Nucleus accumbens (tissue), 56 donors: ENCODE data around the gene KCNC1.

Experiments
- DNase-seq, 56 donors: peaks; one replicate each; lab custom pipeline; 2025; lab: John Stamatoyannopoulos, UW

Gene KCNC1

DNA sequence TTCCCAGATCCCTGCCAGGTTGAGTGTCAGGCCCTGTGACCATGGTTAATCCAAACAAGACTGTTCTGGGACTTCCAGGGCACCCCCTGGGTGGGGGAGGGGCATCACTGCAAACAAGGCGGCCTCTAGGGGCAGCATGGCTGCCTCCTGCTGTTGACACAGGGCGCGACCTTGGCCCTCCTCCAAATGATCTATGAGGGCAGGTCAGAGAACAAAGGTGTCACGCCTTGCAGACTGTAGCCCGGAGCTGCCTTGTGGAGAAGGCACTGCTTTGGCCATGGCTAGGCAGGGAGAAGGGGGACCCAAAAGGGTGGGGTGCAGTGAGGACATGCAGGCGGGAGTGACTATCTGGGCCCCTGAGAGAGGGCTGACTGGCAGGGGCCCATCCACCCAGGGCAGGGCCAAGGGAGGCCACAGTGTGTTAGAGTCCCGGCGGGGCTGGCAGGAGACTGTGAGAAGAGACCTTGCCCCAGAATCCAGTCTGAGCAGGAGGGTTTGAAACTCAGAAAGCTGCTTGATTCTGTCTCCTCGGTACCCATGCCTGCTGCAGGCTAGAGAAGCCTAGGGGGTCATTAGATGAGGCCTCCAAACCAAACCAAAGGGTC lies 35.6 kb downstream of the KCNC1 start:
- no peak for DNase-seq

- no peak for DNase-seq
These were observed 36.3 kb downstream of the KCNC1 start for GRCh38 chr11:17770917-17771316.

GRCh38 chr11:17771415-17771814 lies 36.8 kb downstream of the KCNC1 start:
- no peak for DNase-seq

DNA sequence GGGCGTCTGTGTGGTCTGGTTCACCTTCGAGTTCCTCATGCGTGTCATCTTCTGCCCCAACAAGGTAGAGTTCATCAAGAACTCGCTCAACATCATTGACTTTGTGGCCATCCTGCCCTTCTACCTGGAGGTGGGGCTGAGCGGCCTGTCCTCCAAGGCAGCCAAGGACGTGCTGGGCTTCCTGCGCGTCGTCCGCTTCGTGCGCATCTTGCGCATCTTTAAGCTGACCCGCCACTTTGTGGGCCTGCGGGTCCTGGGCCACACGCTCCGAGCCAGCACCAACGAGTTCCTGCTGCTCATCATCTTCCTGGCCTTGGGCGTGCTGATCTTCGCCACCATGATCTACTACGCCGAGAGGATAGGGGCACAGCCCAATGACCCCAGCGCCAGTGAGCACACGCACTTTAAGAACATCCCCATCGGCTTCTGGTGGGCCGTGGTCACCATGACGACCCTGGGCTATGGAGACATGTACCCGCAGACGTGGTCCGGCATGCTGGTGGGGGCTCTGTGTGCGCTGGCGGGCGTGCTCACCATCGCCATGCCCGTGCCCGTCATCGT lies 37.3 kb downstream of the KCNC1 start:
- DNase-seq: no peak

DNA sequence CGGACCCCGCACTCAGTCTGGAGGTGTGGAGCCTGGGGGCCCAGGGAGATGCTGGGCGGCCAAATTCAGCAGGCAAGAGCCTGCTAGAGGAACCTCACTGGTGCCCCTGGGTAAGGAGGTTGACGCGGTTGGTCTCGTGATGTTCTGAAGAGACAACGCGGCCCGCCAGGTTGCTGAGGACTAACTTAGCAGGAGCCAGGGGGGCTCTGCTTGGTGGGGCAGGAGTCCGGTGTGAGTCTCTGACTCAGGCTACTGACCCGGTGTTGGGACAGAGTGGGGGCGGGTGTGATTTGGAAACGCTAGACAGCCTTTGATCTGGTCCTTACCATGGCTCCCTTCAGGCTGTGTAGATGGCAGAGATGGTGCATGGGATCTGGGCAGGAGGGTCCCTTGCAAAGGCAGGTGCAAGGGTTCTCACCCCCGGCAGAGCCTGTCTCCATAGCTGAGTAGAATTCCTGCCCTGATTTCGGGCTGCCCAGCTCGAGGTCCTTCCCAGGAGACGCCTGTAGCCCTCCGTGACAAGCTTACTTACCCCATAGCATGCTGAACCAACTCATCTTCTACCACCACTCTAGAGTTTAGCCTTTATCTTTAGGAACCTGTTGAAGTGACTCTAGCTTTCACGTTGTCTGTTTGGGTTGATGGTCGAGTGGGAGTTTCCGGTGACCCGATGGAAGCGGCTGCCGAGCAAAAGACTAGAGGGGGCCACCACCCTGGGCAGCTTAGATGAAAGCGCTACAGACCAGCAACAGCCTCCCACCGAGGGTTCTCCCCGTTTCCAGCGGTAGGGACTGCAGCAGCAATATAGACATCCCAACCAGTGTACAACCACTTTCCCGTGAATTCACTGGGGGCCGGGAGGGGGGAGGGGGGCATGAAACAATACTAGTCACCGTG lies 38.4 kb downstream of the KCNC1 start:
- no peak for DNase-seq

- no peak for DNase-seq
These were observed 39.1 kb downstream of the KCNC1 start for GRCh38 chr11:17773674-17774073.

DNA sequence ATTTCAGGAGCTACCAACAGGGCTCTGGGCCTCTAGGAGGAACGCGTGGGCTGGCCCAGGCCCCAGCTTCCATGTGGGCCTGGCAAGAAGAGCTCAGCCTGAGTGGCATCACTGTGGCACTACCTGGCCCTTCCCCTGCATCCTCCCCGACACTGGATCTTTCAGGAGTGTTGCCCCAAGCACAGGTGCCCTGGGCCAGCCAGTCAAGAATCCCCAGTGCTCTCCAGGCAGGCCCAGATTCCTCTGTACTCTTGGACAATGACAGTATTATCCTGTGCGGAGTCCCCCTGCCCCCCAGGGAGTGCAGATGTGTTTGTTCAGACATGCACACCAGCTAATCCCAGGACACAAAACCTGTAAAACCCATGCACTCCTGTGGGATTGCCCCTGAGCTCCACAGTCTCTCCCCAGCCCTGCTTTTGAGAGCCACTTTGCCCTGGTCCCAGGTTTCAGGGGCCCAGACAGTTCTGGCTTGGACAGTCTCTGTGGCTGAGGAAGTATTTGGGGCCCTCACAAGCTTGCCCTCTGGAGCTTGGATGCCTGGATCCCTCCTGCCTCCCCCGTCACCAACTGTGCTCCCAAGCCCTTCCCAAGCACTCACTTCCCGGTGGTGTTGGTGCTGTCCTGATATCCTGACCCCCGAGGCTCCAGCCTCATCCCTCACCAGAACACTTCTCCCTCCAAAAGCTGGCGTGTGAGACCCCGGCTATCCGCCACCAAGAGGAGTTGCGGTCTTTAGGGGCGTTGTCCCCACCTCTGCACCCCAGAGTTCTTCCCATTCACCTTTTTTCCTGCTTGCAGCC lies 39.9 kb downstream of the KCNC1 start:
- DNase-seq: no peak

DNA sequence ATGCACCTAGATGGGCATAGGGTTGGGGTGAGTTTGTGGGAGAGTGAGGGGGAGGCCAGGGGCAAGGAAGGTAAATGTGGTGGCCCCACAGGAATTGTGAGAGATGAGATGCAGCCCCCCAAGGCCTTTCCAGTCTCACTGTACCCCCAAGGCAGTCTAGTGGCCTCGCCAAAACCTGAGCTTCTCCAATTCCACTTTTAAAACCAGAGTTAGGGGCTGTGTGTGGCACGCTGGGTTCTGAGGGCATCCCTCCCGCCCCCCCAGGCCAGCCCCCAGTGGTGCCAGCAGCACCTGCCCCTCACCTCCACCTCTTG lies 40.4 kb downstream of the KCNC1 start:
- no peak for DNase-seq

GRCh38 chr11:17775507-17776211 lies 41.1 kb downstream of the KCNC1 start:
- DNase-seq: no peak

DNA sequence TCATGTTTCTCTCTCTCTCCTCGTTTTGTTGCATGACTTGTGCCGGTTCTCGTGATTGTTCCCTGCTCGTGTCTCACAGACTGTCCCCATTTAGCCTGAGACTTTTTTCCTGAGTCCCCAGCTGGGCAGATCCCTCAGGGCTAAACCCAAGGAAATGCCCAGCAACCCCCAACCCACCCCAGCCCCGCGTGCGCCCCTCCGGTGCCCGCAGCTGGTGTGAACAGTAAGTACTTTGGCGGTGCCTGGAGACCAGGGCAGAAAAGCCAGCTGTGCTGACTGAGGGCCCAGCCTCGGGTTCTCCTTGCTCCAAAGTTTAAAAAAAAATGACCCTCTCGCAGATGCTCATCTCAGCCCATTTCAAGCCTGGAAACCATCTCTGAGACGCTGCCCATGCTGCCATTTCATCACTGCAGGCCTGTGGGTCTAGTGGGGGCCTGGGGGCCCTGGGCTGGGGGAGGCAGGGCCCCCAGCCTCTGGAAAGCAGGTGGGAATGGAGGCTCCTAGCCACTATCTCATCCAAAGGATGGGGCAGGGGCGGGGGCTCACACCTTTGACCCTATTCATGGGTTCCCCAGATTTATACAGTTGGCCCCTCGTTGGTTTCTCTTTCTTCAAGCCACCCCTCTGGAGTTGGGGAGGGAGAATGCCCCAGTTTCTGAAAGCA lies 41.8 kb downstream of the KCNC1 start:
- DNase-seq: no peak

- DNase-seq: no peak
These were observed 42.6 kb downstream of the KCNC1 start for GRCh38 chr11:17777086-17777737.

DNA sequence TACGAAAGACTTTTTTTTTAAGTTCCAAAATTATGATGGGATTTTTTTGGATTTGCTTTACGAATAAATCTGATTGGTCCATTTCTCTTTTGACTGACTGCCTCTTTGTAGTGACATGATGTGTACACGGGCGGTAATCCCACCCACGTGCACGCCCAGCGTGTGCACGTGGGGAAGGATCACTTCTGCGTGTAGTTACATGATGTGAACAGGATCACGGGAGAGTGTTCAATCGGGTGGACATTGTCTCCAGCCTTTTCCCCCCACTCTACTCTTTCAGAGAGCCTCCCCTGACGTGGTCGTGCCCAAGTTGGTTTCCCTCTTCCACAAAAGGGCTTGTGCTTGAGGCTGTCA lies 43.1 kb downstream of the KCNC1 start:
- DNase-seq: no peak

- DNase-seq: no peak
These were observed 43.8 kb downstream of the KCNC1 start for GRCh38 chr11:17778352-17778751.

- no peak for DNase-seq
These were observed 44.6 kb downstream of the KCNC1 start for GRCh38 chr11:17778956-17779860.

- DNase-seq: no peak
These were observed 45.4 kb downstream of the KCNC1 start for GRCh38 chr11:17779861-17780594.

DNA sequence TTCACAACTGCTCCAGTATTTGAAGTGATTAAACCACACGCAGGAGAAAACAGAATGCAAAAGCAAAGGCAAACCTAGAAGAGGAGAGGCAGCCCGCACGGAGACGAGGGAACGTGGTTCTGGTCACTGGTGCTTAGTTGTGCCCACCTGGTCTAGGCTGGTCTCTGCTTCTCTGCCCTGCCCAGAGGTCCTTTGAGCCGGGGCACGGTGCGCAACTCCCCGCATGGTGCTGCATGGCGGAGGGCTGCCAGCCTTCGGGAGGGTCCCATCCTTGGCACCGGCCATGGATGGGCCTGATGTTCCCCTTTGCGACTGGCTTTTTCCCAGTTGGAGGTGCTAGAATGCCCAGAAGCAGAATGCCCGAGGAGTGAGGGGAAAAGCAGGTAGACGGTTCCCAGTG lies 46.1 kb downstream of the KCNC1 start:
- DNase-seq: no peak

- peak in 8 of 56 donors; percentile 10 to 60 (median 30) for DNase-seq
These were observed 46.6 kb downstream of the KCNC1 start for GRCh38 chr11:17781221-17781620.

DNA sequence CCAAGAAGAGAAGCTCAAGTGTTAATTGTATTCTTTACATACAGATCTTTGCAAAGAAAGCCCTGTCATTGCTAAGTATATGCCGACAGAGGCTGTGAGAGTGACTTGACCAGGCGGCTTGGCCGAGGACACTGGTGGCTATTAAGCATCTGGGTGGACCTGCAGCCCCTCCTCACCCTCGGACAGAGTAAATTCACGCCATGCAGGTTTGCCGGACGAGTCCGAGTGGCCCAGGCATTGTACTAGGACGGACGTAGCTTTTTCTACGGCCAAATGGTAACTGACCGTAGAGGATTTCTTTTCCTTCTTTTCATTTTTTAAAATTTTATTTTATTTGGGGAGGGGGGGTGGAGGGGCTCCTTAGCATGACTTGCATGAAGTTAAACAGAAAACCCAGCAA lies 47.0 kb downstream of the KCNC1 start:
- DNase-seq: no peak
